Hindlimb muscle (tissue), 1 donor: ENCODE results near the gene SMURF1. TPM values are rescaled to one million over a fixed set of nuclear protein-coding genes. Genes with fewer than 3 reads are reported as not detected.

Source experiments
- DNase-seq: peaks from one replicate; pipeline ENCODE4 v3.0.0-alpha.2; 2013
- polyA plus RNA-seq: library from polyadenylated mRNA; unstranded; fragments of 120-200 nt; gene quantifications from one replicate; pipeline ENCODE4 v1.2.1, GENCODE V29; 2013; ENCODE audit not compliant: insufficient read length

SMURF1 gene
- polyA plus RNA-seq, 1 donor: 8.7 TPM

DNA sequence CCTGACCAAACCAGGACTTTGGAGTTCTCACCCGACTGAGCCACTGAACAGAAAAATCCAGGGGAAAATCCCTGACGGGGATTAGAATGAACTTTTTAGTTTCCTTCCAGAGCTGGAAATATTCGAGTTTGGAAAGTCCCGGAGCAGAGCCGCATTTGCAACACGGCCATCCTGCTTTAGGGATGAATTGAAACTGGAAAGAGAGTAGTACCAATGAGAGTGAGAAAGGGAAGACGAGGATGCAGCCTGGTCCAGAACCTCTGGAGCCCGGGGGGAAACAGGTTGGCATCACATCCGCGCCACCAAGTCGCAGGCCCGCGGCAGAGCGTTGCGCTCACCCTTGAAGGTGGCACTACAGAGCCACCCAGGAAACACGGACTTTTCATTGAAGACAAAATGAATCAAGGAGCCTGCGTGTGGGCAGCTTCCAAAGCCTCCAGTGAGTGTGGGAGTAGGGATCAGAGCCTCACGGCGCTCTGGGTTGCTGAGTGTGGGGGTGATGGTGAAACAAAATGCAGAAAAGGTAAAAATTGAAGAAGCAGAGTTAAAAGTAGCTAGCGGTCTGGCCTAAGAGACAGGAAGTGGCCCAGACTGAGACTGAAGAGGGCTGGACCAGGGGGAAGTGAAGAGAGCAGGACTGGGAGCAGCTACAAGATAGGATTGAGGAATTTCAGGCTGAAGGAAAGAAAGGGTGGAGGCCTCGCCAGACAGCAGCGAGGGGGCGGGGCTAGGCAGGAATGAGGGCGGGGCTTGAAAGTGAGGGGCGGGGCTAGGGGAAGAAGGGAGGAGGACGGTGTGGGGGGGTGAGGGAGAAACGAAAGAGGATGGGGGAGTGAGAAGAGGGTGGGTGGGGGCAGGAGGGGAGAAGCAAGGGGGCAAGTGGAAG lies 1.8 kb downstream of the SMURF1 start:
- peak; percentile 66 for DNase-seq

DNA sequence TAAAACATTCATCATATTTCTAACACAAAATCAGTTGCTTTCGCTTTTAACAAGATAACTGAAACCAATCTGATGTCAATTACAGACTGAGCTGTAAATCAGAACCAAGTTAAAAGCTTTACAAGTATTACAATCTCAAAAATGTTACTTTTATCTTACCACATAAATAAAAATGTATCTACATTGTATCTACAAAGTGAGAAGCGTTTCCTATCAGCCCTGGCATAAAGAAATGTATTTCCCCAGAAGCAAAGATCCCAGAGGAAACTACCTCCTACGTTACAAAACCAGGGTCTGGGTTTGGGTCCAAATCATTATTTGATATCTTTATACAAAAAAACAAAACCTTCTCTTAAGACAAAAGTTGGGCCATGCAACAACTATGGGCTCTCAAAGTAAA lies 2.6 kb downstream of the SMURF1 start:
- no peak for DNase-seq

- DNase-seq: no peak
These were observed 3.1 kb downstream of the SMURF1 start for GRCh38 chr7:99140813-99141212.

- DNase-seq: no peak
These were observed 4.9 kb downstream of the SMURF1 start for GRCh38 chr7:99139036-99139435.

DNA sequence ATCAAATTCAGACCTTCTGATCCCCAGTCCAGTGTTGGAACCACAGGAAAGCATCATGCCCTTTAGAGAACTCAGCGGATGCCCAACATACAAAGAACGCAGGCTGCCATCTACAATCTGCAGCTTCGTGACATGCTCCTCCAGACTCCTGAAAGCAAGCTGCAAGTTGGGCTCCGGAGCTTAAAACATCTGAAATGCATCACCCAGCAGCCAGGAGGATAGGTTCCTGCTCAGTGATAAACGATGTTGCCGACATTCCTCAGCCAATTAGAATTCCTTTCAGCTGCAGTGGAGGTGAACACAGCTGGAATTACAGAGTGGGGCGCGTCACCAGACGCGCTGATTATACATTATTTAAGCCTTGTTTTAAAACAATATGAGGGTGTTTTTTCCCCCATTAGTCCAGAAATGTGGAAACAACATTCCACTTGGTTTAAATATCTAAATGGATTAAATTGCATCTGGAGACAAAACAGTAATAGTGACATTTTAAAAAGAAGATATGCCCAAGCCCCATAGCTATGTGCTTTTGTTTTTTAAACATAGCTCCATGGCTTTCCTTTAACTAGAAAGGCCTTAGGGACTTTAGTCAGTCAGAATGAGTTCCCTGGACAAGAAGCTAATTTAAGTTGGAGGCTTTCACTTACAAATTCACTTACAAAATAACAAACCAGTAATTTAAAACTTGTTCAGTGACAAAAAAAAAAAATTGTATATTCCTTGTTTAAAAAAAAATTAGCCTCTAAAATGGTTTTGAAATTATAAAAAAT lies 6.3 kb downstream of the SMURF1 start:
- no peak for DNase-seq

GRCh38 chr7:99135938-99136337 lies 8.0 kb downstream of the SMURF1 start:
- DNase-seq: no peak

- DNase-seq: no peak
These were observed 9.9 kb downstream of the SMURF1 start for GRCh38 chr7:99133766-99134564.

- DNase-seq: no peak
These were observed 11.2 kb downstream of the SMURF1 start for GRCh38 chr7:99132595-99133321.

- no peak for DNase-seq
These were observed 12.6 kb downstream of the SMURF1 start for GRCh38 chr7:99131290-99131689.

DNA sequence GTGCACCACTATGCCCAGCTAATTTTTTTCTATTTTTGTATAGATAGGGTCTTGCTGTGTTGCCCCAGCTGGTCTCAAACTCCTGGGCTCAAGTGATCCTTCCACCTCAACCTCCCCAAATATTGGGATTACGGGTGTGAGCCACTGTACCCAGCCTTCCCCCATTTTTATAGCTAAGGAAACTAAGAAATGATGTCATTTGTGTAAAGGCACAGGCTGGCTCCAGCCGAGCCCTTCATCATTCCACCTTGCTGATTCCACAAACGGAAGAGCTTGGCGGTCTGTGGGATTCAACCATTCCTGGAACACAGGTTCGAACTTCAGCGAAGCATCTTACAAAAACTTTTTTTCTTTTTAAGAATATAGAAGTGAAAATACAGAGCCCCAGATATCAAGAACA lies 14.4 kb downstream of the SMURF1 start:
- DNase-seq: no peak

DNA sequence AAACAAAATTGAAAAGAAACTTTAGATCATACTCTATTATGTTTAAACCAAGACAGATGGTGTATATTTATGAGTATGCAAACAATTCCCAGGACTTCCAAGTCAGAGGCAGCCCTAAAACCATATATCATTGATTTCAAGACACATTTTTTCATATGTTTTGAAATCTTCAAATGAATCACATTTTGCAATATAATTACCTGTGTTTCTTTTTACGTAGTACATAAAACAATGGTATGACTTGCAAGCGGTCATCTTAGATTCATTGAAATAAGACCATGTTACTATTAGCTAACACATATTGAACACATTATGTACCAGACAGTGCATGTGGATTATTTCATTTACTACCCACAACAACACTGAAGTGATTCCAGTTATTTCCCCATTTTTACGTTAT lies 14.9 kb downstream of the SMURF1 start:
- DNase-seq: no peak

DNA sequence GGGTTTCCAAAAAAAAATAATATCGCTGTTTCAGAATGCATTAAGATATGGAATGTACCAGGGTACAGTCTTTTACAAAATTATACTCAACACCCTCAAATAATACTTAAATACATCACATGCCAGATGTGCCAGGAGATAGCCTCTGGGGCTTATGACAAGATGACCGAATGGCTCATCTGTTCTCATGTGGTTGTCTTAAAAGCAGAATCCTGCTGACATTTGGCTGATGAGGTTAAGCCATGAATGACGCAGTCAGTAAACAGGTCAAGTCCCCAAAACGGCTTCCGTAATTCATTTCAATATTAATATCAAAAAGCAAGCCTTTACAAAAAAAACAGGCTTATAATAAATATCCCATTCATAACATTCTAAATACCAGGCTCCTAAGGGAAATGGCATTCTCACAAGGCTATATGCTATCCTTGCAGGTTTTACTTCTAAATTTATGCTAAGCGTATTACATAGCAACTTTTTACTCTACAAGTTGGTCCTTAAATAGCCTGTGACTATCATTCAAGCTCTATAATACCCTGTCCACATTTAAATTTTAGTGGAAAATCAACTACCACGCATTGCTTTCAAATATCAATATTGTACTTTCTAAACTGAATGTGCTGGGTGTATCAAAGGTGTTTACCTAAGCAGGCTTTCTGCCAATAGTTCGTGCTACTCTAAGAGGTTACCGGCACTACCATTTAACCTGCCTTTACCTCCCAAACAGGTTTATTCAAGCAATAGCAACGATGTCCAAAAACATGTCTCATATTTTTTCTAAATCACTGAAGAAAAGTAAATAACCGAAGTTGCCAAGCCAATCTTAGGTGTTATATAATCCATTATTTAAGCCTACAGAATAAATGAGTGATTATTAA lies 15.6 kb downstream of the SMURF1 start:
- no peak for DNase-seq

GRCh38 chr7:99127636-99128035 lies 16.3 kb downstream of the SMURF1 start:
- no peak for DNase-seq

GRCh38 chr7:99126921-99127553 lies 16.9 kb downstream of the SMURF1 start:
- no peak for DNase-seq

DNA sequence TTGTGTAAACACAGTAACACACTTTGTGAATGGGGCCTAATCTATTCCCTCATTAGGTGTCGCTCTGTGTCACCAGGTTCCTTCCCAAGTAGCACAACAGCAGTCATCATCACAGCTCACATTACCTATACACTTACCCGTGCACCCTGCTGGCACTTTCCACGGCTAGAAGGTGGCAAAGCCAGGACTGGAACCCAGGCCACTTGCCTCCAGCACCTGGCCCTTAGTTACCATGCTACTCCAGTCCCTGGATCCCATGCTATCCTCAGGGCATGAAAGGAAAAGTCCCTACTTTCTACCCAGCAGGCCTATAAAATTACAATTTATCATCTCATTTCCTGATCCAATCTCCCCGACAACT lies 18.4 kb downstream of the SMURF1 start:
- DNase-seq: no peak

GRCh38 chr7:99124751-99125504 lies 19.0 kb downstream of the SMURF1 start:
- DNase-seq: no peak

DNA sequence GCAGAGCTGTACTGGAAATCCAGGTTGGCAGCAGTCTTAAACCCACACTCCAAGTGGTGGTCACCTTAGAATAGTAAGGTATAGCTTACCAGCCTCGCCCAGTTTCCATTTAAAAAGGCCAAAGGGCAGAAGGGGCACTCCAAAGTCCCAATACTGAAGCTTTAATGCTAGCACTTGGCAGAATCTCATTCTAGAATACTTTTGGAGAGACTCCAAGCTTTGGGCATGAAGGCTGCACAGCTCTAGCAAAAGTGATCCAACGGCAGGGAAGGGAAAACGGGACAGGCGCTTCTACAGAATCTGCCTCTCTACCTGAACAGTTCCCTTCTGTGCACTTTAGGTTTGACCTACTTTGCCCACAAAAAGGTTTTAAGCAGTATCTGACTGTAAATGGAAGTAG lies 19.7 kb downstream of the SMURF1 start:
- DNase-seq: no peak

DNA sequence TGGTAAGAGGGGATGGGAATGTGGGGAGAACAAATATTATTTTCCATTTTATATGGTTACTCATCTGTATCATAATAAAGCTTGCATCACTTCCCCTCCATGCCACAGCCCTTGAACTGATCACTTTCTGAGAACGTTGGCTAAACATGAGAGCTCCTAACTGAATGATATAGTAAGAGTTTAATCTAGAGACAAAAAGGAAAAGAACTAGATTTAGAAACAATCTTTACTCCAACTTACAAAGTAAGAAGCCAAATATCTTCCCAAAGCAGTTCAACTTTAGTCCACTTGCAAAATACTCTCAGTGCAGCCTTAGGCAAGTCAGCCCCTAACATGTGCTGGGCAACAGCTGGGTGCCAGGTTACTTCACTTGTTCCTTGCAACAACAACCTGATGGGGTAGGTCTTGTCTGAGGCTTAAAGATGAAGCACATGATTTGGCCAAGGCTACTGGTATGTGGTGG lies 20.3 kb downstream of the SMURF1 start:
- DNase-seq: no peak

- DNase-seq: no peak
These were observed 21.1 kb downstream of the SMURF1 start for GRCh38 chr7:99122762-99123161.

GRCh38 chr7:99121496-99122021 lies 22.3 kb downstream of the SMURF1 start:
- DNase-seq: peak; percentile 47
